Stimulated activated CD4-positive, alpha-beta T cell treated with anti-CD3 and anti-CD28 coated beads, Interleukin-2, amount 100 ng/mL, for 24 hours (primary cell): ENCODE measurements around the gene PCSK5.

ENCODE experiments used
- DNase-seq, 2 donors: peaks; one replicate each; pipeline ENCODE4 v3.0.0-alpha.2; 2020

Gene PCSK5

GRCh38 chr9:76405340-76405739 lies 514.9 kb downstream of the PCSK5 start:
- no peak for DNase-seq

DNA sequence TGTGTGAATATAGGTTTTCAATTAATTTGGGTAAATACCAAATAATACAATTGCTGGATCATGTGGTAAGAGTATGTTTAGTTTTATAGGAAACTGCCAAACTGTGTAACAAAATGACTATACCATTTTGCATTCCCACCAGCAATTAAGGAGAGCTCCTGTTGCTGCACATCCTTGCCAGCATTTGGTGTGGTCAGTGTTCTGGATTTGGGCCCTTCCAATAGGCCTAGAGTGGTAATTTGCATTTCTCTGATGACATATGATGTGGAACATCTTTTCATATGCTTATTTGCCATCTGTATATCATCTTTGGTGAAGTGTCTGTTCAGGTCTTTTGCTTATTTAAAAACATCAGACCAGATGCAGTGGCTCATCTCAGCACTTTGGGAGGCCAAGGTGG lies 515.4 kb downstream of the PCSK5 start:
- no peak for DNase-seq
